HepG2 (cell line): Measurements from ENCODE around the gene CD248. TPM values are rescaled to one million over a fixed set of nuclear protein-coding genes. Genes with fewer than 3 reads are reported as not detected.
A peak's percentile ranks its signal among the peaks of the same experiment; 100 is the strongest.

Experiments used
- CREB1 ChIP-seq, 2 experiments: fragments of 450-650 bp in 1 of 2; IDR thresholded peaks; 2 replicates each; pipeline ENCODE4 v1.6.1; 2016 to 2017; ENCODE audit warnings: control low read depth in 1 of 2, mild to moderate bottlenecking in 1 of 2, missing compliant biosample characterization in 1 of 2, missing genetic modification characterization in 1 of 2
- E2F2 ChIP-seq: sonication (generic); formaldehyde crosslinking; IDR thresholded peaks from 2 replicates; pipeline ENCODE4 v1.4.0; 2020; ENCODE audit warnings: missing genetic modification reagents, borderline replicate concordance
- ELF3 ChIP-seq: IDR thresholded peaks from 2 replicates; pipeline ENCODE4 v1.6.1; 2016; ENCODE audit warnings: missing genetic modification reagents, missing compliant biosample characterization
- KDM1A ChIP-seq: IDR thresholded peaks from 2 replicates; pipeline ENCODE4 v1.6.1; 2016; ENCODE audit warnings: missing compliant biosample characterization
- KLF11 ChIP-seq: IDR thresholded peaks from 2 replicates; pipeline ENCODE4 v1.6.1; 2016; ENCODE audit warnings: missing compliant biosample characterization
- KLF9 ChIP-seq: IDR thresholded peaks from 2 replicates; pipeline ENCODE4 v1.6.1; 2016; ENCODE audit warnings: low read depth
- MAFG ChIP-seq: sonication (generic); formaldehyde crosslinking; IDR thresholded peaks from 2 replicates; pipeline ENCODE4 v1.5.1; 2020; ENCODE audit warnings: mild to moderate bottlenecking, missing genetic modification reagents
- NFYB ChIP-seq: sonication (generic); formaldehyde crosslinking; IDR thresholded peaks from 2 replicates; pipeline ENCODE4 v1.4.0; 2020; ENCODE audit warnings: missing genetic modification reagents
- SMAD1 ChIP-seq: sonication (generic); formaldehyde crosslinking; IDR thresholded peaks from 2 replicates; pipeline ENCODE4 v1.4.0; 2020; ENCODE audit warnings: missing genetic modification reagents, low read depth, mild to moderate bottlenecking, borderline replicate concordance
- SYNCRIP ChIP-seq: fragments of 200-400 bp; formaldehyde crosslinking; IDR thresholded peaks from 2 replicates; pipeline ENCODE4 v1.6.1; 2018; ENCODE audit warnings: mild to moderate bottlenecking, low read depth, low read length; ENCODE audit not compliant: insufficient read depth
- TRAFD1 ChIP-seq: sonication (generic); formaldehyde crosslinking; IDR thresholded peaks from 2 replicates; pipeline ENCODE4 v1.5.1; 2020; ENCODE audit warnings: missing genetic modification reagents, mild to moderate bottlenecking, borderline replicate concordance
- ZNF24 ChIP-seq: fragments of 450-650 bp; IDR thresholded peaks from 2 replicates; pipeline ENCODE4 v1.6.1; 2017; ENCODE audit warnings: antibody characterized with exemption, mild to moderate bottlenecking
- ZNF30 ChIP-seq: sonication (generic); formaldehyde crosslinking; IDR thresholded peaks from 2 replicates; pipeline ENCODE4 v1.5.0; 2020; ENCODE audit warnings: mild to moderate bottlenecking, missing genetic modification reagents
- ZNF329 ChIP-seq: sonication (generic); formaldehyde crosslinking; IDR thresholded peaks from 2 replicates; pipeline ENCODE4 v1.9.0; 2021; ENCODE audit warnings: low read depth, mild to moderate bottlenecking, missing genetic modification reagents
- ZNF441 ChIP-seq: sonication (generic); formaldehyde crosslinking; IDR thresholded peaks from 2 replicates; pipeline ENCODE4 v1.7.0; 2021; ENCODE audit warnings: missing genetic modification reagents, borderline replicate concordance
- ZNF496 ChIP-seq: sonication (generic); formaldehyde crosslinking; IDR thresholded peaks from 2 replicates; pipeline ENCODE4 v1.8.1; 2023; ENCODE audit warnings: mild to moderate bottlenecking, moderate library complexity, missing genetic modification reagents; ENCODE audit not compliant: insufficient replicate concordance
- ZNF563 ChIP-seq: sonication (generic); formaldehyde crosslinking; IDR thresholded peaks from 2 replicates; pipeline ENCODE4 v1.8.0; 2022; ENCODE audit warnings: mild to moderate bottlenecking, moderate library complexity, missing genetic modification reagents
- ZNF629 ChIP-seq: sonication (generic); formaldehyde crosslinking; conservative IDR thresholded peaks from 2 replicates; pipeline ENCODE4 v1.5.0; 2020; ENCODE audit warnings: missing genetic modification reagents
- ZNF709 ChIP-seq: sonication (generic); formaldehyde crosslinking; IDR thresholded peaks from 2 replicates; pipeline ENCODE4 v1.5.0; 2020; ENCODE audit warnings: mild to moderate bottlenecking, missing genetic modification reagents
- ZNF891 ChIP-seq: sonication (generic); formaldehyde crosslinking; IDR thresholded peaks from 2 replicates; pipeline ENCODE4 v1.5.0; 2020; ENCODE audit warnings: mild to moderate bottlenecking, missing genetic modification reagents
- polyA plus RNA-seq, 8 experiments: library from polyadenylated mRNA; depleted of rRNA in 3 of 8; stranded (reverse) in 7 of 8; unstranded in 1 of 8; fragments of >200 nt; fragmentation: Illumina TruSeq in 4 of 8; extraction: Trizol in 4 of 8; gene quantifications; 2 replicates each; pipeline versions ENCODE4 v1.2.1 to v1.2.3, GENCODE V29; 2011 to 2016; ENCODE audit warnings: low read depth in 4 of 8, missing spikeins in 1 of 8, mixed read lengths in 1 of 8; ENCODE audit not compliant: insufficient read depth in 1 of 8
- total RNA-seq, 5 experiments: library from RNA; depleted of rRNA; stranded (reverse); fragments of >200 nt; fragmentation: Illumina TruSeq; extraction: Trizol; gene quantifications; 2 replicates each; pipeline ENCODE4 v1.2.3, GENCODE V29; 2016; ENCODE audit warnings: low read depth in 1 of 5
- TF ChIP-seq, protein P1 (sequence below): sonication (generic); formaldehyde crosslinking; IDR thresholded peaks from 2 replicates; pipeline ENCODE4 v1.4.0; 2020; ENCODE audit warnings: missing genetic modification reagents
- TF ChIP-seq, protein P2 (sequence below): sonication (generic); formaldehyde crosslinking; conservative IDR thresholded peaks from 2 replicates; pipeline ENCODE4 v1.4.0; 2020; ENCODE audit warnings: missing genetic modification reagents

The CD248 gene
- total and polyA plus RNA-seq, 2 of the 13 experiments (the other 11 are each of a cell fraction or from before 2014, with no cell fraction given) = 0.25 to 0.35 TPM

DNA sequence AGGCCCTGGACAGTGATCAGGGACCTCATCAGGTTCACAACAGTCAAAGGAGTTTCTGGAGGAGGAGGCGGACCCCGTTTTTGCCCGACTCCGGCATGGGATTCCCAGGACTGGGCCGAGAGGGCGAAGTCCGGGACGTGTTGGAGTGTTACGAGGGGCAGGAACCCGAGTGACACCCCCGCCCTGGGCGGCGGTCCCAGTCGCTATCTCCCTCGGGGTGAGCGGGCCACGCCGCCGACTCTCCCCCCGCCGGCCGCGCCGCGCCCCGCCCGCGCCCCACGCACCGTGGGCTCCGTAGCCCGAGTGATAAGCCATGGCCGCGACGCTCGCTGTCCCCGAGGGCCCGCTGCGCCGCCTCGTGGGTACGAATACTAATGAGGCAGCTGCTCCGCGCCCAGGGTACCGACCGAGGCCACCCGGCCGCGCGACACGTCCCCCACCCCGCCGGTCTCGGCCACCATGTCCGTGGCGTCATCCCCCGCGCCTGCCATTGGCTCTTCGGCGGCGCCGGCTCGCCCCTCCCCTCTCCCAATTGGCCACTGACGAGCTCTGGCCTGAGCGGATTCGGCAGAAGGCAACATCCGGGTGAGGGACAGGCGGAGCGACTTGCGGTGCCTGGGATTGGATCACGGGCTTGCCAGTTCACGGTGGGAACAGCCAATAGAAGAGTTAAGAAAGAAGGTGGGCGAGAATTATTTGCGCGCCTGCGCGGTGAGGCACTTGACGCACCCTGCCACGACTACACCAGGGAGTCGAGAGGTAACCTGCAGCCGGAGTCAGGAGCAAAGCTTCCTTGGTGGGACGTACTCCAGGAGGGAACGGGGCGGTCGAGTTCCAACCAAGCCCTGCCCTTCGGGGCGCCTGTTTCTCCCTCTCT, 27.9 kb downstream of the CD248 start, which contains the start of gene YIF1A (continued):
- TF ChIP-seq KDM1A (CRISPR knock-in tag) (no peak), ZNF496 (CRISPR knock-in tag) (no peak), E2F2 (no peak), CREB1 (IDR thresholded peaks at IDR 0.05) (peak; percentile 89), CREB1 (CRISPR knock-in tag; IDR thresholded peaks at IDR 0.05) (peak; percentile 88), ZNF629 (no peak; the same call in 1 of the 2 replicates), TRAFD1 (CRISPR knock-in tag) (no peak), MAFG (CRISPR knock-in tag) (no peak), ZNF563 (CRISPR knock-in tag) (no peak; the same call in none of the 2 replicates), ELF3 (CRISPR knock-in tag) (peak; percentile 37; the same call in 1 of the 2 replicates), KLF11 (no peak), ZNF24 (no peak), SYNCRIP (no peak), ZNF30 (CRISPR knock-in tag) (no peak), ZNF441 (CRISPR knock-in tag) (peak; percentile 60; the same call in 1 of the 2 replicates), KLF9 (CRISPR knock-in tag) (no peak), ZNF709 (CRISPR knock-in tag) (peak; percentile 60; the same call in 1 of the 2 replicates), ZNF329 (CRISPR knock-in tag) (0 out of 2 replicates have a peak, but pooled peaks have one; percentile 46), ZNF891 (peak; percentile 4; the same call in 1 of the 2 replicates), NFYB (peak; percentile 99), SMAD1 (CRISPR knock-in tag) (no peak)
- TF ChIP-seq, protein P1, sequence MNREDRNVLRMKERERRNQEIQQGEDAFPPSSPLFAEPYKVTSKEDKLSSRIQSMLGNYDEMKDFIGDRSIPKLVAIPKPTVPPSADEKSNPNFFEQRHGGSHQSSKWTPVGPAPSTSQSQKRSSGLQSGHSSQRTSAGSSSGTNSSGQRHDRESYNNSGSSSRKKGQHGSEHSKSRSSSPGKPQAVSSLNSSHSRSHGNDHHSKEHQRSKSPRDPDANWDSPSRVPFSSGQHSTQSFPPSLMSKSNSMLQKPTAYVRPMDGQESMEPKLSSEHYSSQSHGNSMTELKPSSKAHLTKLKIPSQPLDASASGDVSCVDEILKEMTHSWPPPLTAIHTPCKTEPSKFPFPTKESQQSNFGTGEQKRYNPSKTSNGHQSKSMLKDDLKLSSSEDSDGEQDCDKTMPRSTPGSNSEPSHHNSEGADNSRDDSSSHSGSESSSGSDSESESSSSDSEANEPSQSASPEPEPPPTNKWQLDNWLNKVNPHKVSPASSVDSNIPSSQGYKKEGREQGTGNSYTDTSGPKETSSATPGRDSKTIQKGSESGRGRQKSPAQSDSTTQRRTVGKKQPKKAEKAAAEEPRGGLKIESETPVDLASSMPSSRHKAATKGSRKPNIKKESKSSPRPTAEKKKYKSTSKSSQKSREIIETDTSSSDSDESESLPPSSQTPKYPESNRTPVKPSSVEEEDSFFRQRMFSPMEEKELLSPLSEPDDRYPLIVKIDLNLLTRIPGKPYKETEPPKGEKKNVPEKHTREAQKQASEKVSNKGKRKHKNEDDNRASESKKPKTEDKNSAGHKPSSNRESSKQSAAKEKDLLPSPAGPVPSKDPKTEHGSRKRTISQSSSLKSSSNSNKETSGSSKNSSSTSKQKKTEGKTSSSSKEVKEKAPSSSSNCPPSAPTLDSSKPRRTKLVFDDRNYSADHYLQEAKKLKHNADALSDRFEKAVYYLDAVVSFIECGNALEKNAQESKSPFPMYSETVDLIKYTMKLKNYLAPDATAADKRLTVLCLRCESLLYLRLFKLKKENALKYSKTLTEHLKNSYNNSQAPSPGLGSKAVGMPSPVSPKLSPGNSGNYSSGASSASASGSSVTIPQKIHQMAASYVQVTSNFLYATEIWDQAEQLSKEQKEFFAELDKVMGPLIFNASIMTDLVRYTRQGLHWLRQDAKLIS (CRISPR knock-in tag) = no peak
- TF ChIP-seq, protein P2, sequence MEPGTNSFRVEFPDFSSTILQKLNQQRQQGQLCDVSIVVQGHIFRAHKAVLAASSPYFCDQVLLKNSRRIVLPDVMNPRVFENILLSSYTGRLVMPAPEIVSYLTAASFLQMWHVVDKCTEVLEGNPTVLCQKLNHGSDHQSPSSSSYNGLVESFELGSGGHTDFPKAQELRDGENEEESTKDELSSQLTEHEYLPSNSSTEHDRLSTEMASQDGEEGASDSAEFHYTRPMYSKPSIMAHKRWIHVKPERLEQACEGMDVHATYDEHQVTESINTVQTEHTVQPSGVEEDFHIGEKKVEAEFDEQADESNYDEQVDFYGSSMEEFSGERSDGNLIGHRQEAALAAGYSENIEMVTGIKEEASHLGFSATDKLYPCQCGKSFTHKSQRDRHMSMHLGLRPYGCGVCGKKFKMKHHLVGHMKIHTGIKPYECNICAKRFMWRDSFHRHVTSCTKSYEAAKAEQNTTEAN = no peak
